Thyroid gland (tissue), 4 donors: Measurements from ENCODE around the gene LRRC47.

Source experiments
- POLR2A ChIP-seq, 2 donors: fragments of 450-650 bp; IDR thresholded peaks; one replicate each; pipeline ENCODE4 v1.6.1; 2017; ENCODE audit warnings: antibody characterized with exemption in 2 of 2, mild to moderate bottlenecking in 2 of 2, moderate library complexity in 1 of 2
- TF ChIP-seq, protein P1 (sequence below), 6 experiments: fragments of 200-600 bp in 3 of 6; fragments of 450-650 bp in 3 of 6; sonication (generic) in 3 of 6; IDR thresholded peaks; one replicate each; pipeline ENCODE4 v1.5.1; 2016 to 2019; ENCODE audit warnings: antibody characterized with exemption in 6 of 6, mild to moderate bottlenecking in 2 of 6, inconsistent platforms in 1 of 6, moderate library complexity in 1 of 6

GRCh38 chr1:3772715-3773571, 23.4 kb downstream of the LRRC47 start, which contains the start of gene SMIM1:
- TF ChIP-seq, protein P1, sequence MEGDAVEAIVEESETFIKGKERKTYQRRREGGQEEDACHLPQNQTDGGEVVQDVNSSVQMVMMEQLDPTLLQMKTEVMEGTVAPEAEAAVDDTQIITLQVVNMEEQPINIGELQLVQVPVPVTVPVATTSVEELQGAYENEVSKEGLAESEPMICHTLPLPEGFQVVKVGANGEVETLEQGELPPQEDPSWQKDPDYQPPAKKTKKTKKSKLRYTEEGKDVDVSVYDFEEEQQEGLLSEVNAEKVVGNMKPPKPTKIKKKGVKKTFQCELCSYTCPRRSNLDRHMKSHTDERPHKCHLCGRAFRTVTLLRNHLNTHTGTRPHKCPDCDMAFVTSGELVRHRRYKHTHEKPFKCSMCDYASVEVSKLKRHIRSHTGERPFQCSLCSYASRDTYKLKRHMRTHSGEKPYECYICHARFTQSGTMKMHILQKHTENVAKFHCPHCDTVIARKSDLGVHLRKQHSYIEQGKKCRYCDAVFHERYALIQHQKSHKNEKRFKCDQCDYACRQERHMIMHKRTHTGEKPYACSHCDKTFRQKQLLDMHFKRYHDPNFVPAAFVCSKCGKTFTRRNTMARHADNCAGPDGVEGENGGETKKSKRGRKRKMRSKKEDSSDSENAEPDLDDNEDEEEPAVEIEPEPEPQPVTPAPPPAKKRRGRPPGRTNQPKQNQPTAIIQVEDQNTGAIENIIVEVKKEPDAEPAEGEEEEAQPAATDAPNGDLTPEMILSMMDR (IDR thresholded peaks at IDR 0.05), result no peak
- TF ChIP-seq POLR2A (IDR thresholded peaks at IDR 0.05), result no peak
